Ovary (tissue), 9 donors: ENCODE results near the gene LPAR6. TPM values are rescaled to one million over a fixed set of nuclear protein-coding genes. Genes with fewer than 3 reads are reported as not detected.

Experiments
- DNase-seq, 5 donors: peaks; one replicate each; pipeline ENCODE4 v3.0.0-alpha.2; 2019 to 2020
- H3K27ac ChIP-seq, 2 donors: fragments of 200-600 bp; one replicate each; pipeline versions ENCODE4 v1.5.1 to v1.8.0; 2019 to 2022
- H3K27me3 ChIP-seq: fragments of 200-600 bp; one replicate; pipeline ENCODE4 v1.8.0; 2022
- H3K36me3 ChIP-seq: fragments of 200-600 bp; sonication (generic); one replicate; pipeline ENCODE4 v1.5.1; 2019
- H3K4me1 ChIP-seq: one replicate; pipeline ENCODE4 v1.8.1; 2013; ENCODE audit warnings: mild to moderate bottlenecking, moderate library complexity; ENCODE audit not compliant: insufficient read depth
- H3K4me3 ChIP-seq: fragments of 200-600 bp; sonication (generic); one replicate; pipeline ENCODE4 v1.5.1; 2017
- H3K9me3 ChIP-seq, 2 donors: fragments of 200-600 bp in 1 of 2; sonication (generic) in 1 of 2; one replicate each; pipeline versions ENCODE4 v1.5.1 to v1.8.1; 2013 to 2019; ENCODE audit warnings: mild to moderate bottlenecking in 1 of 2, moderate library complexity in 1 of 2
- EP300 ChIP-seq: sonication (generic); formaldehyde crosslinking; IDR thresholded peaks from one replicate; pipeline ENCODE4 v1.6.1; 2017; ENCODE audit warnings: antibody characterized with exemption
- POLR2A ChIP-seq: fragments of 450-650 bp; IDR thresholded peaks from one replicate; pipeline ENCODE4 v1.6.1; 2017; ENCODE audit warnings: antibody characterized with exemption, mild to moderate bottlenecking, moderate library complexity
- WGBS, 3 donors: extraction: QIAGEN DNeasy Blood & Tissue Kit in 1 of 3; methylation state at CpG; one replicate each; pipeline versions ENCODE4 v1.1.5 to v1.1.7; 2013 to 2017; 5-methylcytosine and 5-hydroxymethylcytosine counted together
- intact Hi-C, 4 donors: fragments of 100-400 bp; cut with DNase I; formaldehyde crosslinking; loops; one replicate each; pipeline versions ENCODE4 v1.11.0 to v1.15.1; 2022 to 2023
- polyA plus RNA-seq, 2 donors: library from polyadenylated mRNA; stranded (reverse); fragments of 200-250 nt in 1 of 2; fragments of 350-450 nt in 1 of 2; fragmentation: Illumina TruSeq in 1 of 2; extraction: RNeasy Lipid Tissue Mini Kit (QIAGEN cat#74804) in 1 of 2; gene quantifications; one replicate each; pipeline ENCODE4 v1.2.3, GENCODE V29; 2013 to 2014
- total RNA-seq, 7 donors: library from RNA; depleted of rRNA in 2 of 7; stranded (reverse); fragments of >200 nt in 2 of 7; fragmentation: NEBNext Ultra II Directional in 3 of 7; extraction: Animal tissue kit (Norgen Biotek cat#: 25700) in 3 of 7; gene quantifications; one replicate each; pipeline versions ENCODE4 v1.1.0 to v1.2.4, GENCODE V29; 2016 to 2023
- TF ChIP-seq, protein P1 (sequence below), 3 donors: fragments of 450-650 bp in 2 of 3; fragments of 200-600 bp in 1 of 3; IDR thresholded peaks; one replicate each; pipeline versions ENCODE4 v1.5.1 to v1.8.0; 2016 to 2022; ENCODE audit warnings: antibody characterized with exemption in 3 of 3, mild to moderate bottlenecking in 1 of 3
- donor health status: DM: no; HTN: no; CAD: no; lungs with moderate emphysema.
- donor health status: DM: no; HTN: no; CAD: no.
- donor health status: Bipolar disorder and iron deficiency.
- donor health status: DM: yes; HTN: yes; CAD: no.
- donor health status: DM: no; HTN: no; CAD: no.
- donor health status: DM: yes; HTN: yes; CAD: no.

Gene LPAR6
- total and polyA plus RNA-seq, 9 donors = 7.7 to 25.0 (median 16.7) TPM

DNA sequence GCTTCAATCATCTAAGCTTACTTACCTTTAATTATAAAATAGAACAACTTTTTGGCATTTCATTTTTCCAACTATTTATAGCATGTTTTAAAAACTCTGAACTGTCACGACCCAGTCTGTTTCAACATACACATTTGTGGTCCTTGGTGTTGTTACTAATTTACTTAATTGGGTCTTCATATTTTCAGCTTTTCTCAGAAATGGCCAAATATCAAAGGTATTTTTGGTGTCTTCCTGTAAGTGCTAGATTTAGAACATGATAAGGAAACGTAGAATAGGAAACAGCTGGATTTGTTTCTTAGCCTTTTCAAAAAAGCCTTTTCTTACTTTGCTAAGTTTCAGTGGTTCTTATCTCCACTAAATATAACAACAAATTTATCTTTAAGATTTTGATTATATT, 11.4 kb downstream of the LPAR6 start:
- intact Hi-C loops = loop anchor here in 1 of 4 donors (10.0 kb wide), 1 partner anchor 173 kb away; no protein-coding TSS in a partner anchor
- WGBS, 3 donors = 25 to 41% (median 26%) methylated on average over 2 of the region's 2 CpGs
- no peak for DNase-seq
- no peak overlapping the region for H3K27ac ChIP-seq
- H3K4me3 ChIP-seq = no peak overlapping the region
- H3K4me1 ChIP-seq = no peaks in the 10 kb centered on the region
- no peaks in the 10 kb centered on the region for H3K9me3 ChIP-seq
- no peaks in the 10 kb centered on the region for H3K27me3 ChIP-seq
- H3K36me3 ChIP-seq = no peaks in the 10 kb centered on the region
- TF ChIP-seq, protein P1, sequence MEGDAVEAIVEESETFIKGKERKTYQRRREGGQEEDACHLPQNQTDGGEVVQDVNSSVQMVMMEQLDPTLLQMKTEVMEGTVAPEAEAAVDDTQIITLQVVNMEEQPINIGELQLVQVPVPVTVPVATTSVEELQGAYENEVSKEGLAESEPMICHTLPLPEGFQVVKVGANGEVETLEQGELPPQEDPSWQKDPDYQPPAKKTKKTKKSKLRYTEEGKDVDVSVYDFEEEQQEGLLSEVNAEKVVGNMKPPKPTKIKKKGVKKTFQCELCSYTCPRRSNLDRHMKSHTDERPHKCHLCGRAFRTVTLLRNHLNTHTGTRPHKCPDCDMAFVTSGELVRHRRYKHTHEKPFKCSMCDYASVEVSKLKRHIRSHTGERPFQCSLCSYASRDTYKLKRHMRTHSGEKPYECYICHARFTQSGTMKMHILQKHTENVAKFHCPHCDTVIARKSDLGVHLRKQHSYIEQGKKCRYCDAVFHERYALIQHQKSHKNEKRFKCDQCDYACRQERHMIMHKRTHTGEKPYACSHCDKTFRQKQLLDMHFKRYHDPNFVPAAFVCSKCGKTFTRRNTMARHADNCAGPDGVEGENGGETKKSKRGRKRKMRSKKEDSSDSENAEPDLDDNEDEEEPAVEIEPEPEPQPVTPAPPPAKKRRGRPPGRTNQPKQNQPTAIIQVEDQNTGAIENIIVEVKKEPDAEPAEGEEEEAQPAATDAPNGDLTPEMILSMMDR (IDR thresholded peaks at IDR 0.05) = no peak
- TF ChIP-seq EP300 (no peak), POLR2A (no peak)

DNA sequence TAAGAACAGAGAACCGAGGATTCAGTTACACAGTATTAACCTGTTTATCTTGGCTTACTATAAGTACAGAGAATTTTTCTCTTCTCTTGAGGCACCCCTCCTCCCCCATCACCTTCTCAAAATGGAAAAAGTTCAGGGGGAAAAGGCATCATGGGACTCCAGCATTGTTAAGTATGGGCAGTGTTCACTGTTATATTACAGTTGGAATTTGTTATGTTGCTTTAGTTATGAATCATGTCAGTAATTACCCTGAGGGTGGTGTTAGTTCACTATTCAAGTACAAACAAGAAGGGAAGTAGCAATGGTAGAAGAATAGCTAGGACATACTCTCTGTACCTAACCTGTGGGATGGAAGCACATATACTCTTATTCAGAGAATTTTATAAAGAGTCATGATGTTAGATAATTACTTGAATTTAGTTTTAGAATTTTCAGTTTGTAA, 12.0 kb downstream of the LPAR6 start:
- H3K27me3 ChIP-seq = no peaks in the 10 kb centered on the region
- TF ChIP-seq POLR2A = no peak
- TF ChIP-seq, protein P1 (IDR thresholded peaks at IDR 0.05) = no peak
- TF ChIP-seq EP300 = no peak
- 14 to 39% (median 18%) methylated on average over 1 of the region's 1 CpG for WGBS, 3 donors
- no peaks in the 10 kb centered on the region for H3K9me3 ChIP-seq
- H3K27ac ChIP-seq = no peak overlapping the region
- H3K4me3 ChIP-seq = no peak overlapping the region
- no peaks in the 10 kb centered on the region for H3K36me3 ChIP-seq
- no peaks in the 10 kb centered on the region for H3K4me1 ChIP-seq
- no peak for DNase-seq
- intact Hi-C loops = loop anchor here in 1 of 4 donors (10.0 kb wide), 1 partner anchor 174 kb away; no protein-coding TSS in a partner anchor

DNA sequence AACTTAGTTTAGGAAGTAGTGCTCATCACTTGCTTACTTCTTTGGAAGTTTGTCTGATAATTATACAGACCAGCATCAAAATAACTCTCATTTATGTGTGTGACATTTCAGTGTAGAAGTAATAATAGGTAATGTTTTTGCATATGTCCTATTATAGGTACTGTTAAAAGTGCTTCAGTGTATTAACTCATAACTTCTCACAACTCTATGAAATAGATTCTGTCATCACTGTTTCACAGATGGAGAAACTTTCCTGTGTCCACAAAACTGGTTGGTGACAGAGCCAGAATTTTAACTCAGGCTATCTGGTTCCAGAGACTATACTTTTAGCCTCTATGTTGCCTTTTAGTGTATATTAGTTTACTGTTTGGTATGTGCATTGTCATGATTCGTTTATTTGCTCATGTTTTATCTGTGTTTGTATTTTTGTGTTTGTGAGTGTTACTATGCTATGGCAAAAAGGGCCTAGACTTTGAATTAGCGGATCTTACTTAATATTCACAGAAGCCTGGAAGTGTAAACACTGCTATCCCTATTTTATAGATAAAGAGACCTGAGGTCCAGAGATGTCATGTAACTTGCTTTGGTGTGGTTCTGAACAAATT, 12.7 kb downstream of the LPAR6 start:
- Histone ChIP-seq H3K4me1 (no peaks in the 10 kb centered on the region), H3K9me3 (no peaks in the 10 kb centered on the region), H3K27ac (no peak overlapping the region), H3K4me3 (no peak overlapping the region), H3K27me3 (no peaks in the 10 kb centered on the region), H3K36me3 (no peaks in the 10 kb centered on the region)
- 78 to 79% (median 78%) methylated on average over 2 of the region's 2 CpGs for WGBS, 3 donors
- DNase-seq = no peak
- no peak for TF ChIP-seq EP300
- no peak for TF ChIP-seq POLR2A
- TF ChIP-seq, protein P1 (IDR thresholded peaks at IDR 0.05) = no peak
- intact Hi-C loops = loop anchor here in 1 of 4 donors (10.0 kb wide), 1 partner anchor 175 kb away; no protein-coding TSS in a partner anchor

DNA sequence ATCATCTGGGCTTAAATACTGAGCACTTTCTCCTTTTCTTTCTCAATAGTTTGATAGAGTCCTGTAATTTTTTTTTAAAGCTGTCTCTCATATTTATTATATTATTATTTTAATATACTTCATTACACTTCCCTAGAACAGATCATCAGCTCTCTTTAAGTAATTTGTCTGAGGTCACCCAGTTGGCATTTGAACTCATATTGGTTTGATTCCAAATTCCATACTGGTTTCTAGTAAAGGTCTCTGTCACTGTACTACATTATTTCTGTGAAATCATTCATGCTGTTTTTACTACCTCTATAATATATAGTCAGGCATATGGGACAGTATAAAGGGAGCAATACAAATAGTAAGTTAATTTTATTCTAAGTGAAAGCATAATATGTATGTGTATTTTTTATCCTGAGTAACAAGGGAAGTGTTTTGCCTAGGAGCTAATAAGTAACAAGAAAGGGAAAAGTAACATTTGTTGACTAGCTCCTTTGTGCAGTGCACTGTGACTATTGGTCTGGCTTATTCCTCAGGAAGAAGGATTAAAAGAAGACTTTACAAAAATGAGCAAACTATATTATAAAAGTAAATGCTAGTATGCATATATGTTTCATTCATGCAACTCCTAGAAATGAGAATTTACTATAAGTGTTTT, 14.3 kb downstream of the LPAR6 start:
- Histone ChIP-seq H3K4me1 (no peaks in the 10 kb centered on the region), H3K27ac (no peak overlapping the region), H3K27me3 (no peaks in the 10 kb centered on the region), H3K4me3 (no peak overlapping the region), H3K36me3 (no peaks in the 10 kb centered on the region), H3K9me3 (no peaks in the 10 kb centered on the region)
- TF ChIP-seq POLR2A = no peak
- TF ChIP-seq EP300 = no peak
- TF ChIP-seq, protein P1 (IDR thresholded peaks at IDR 0.05) = no peak
- intact Hi-C loops = no loop called here
- no peak for DNase-seq
